Skin epidermis (tissue), 12 donors: ENCODE measurements around the gene TMEM107.
A peak's percentile ranks its signal among the peaks of the same experiment; 100 is the strongest.
"Not testable (repeated sequence)": the region's sequence is repeated elsewhere in the genome, so short reads cannot be mapped to it uniquely, and the experiment has no call there.

Source experiments
- H3K27ac ChIP-seq, 21 experiments: fragments of 200-600 bp; sonication (generic) in 11 of 21; one replicate each; pipeline ENCODE4 v1.5.0; 2020; ENCODE audit warnings: mild to moderate bottlenecking in 3 of 21, inconsistent platforms in 2 of 21, moderate library complexity in 2 of 21
- H3K4me3 ChIP-seq, 7 experiments: fragments of 200-600 bp; sonication (generic) in 2 of 7; one replicate each; pipeline ENCODE4 v1.5.0; 2020; ENCODE audit warnings: inconsistent platforms in 2 of 7, mild to moderate bottlenecking in 2 of 7, moderate library complexity in 1 of 7

TMEM107 gene

DNA sequence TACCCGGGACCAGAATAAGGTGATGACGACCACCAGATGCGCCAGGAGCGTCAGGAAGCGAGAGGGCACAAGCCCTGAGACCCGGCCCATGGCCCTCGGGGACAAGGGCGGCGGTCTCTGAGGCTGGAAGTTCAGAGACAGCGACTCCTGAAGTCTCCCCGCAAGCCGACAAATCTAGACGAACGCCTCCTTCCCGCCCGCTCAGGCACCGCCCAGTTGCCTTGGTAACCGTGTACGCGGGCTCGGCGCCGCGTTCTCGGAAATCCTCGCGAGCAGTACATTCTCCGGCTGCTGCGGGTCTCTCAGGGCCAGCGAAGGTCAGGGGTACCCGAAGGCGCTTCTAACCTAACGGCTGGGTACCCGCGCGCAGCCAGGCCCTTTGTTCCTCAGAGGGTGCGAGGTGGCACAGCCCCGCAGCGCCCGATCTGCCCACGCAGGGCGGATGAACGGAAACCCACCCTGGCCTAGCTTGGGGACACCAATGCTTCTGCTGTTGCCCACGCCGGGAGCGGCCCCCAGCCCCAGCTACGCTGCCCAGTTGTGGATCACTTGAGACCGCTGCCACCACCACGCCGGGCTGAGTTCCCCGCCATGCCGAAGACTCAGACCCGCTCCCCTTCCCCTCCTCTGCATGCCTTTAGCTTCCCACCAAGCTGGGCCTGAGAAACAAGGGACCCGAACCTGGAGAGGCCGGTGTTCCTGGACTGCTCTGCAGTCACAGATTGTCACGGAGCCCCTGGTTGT is at the start of gene TMEM107:
TSS of gene TMEM107 (minus strand) at position 184 of the 744 bp plus-strand sequence. CDS start at position 90, 94 bp downstream.
- H3K4me3 ChIP-seq = peak within 1 kb of the TSS; percentile 52 to 73 (median 57)
- H3K27ac ChIP-seq = peak within 1 kb of the TSS; percentile 41 to 100 (median 85)

DNA sequence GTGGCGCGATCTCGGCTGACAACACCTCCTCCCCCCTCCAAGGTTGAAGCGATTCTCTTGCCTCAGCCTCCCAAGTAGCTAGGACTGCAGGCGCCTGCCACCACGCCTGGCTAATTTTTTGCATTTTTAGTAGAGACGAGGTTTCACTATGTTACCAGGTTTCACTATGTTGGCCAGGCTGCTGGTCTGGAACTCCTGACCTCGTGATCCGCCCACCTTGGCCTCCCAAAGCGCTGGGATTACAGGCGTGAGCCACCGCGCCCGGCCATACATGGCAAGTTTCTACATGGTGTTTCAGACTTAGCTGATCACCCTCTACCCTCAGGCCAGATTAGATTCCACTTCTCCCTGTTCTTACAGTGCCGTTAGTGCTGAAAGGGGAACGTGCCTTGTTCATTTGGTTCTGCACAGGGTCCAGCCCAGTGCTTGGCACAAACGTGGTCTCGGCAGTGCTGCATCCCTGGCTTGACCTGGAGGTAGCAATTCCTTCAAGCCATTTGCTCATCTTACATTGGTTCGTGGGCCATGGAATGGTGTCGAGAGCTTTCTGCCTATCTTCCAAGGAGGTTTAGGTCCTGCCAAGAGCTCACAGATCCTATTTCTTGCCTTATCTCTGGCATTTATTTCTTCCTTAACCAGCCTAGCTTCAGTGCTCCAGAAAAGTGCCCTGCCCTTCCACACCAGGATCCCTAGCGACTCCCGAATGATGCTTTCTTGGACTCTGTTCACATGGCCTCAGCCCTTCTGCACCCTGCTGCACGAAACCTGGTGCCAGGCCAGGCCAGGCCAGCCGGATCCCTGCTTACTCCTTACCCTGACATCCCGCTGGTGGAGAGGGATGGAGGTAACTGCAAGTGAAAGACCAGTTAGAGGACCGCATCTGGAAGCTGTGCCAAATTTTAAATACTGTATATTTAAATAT is 49.0 kb upstream of the TMEM107 start:
- peak overlapping the region in 3 of 21 experiments; percentile 20 to 94 (median 60) for H3K27ac ChIP-seq
- H3K4me3 ChIP-seq = no peak overlapping the region

DNA sequence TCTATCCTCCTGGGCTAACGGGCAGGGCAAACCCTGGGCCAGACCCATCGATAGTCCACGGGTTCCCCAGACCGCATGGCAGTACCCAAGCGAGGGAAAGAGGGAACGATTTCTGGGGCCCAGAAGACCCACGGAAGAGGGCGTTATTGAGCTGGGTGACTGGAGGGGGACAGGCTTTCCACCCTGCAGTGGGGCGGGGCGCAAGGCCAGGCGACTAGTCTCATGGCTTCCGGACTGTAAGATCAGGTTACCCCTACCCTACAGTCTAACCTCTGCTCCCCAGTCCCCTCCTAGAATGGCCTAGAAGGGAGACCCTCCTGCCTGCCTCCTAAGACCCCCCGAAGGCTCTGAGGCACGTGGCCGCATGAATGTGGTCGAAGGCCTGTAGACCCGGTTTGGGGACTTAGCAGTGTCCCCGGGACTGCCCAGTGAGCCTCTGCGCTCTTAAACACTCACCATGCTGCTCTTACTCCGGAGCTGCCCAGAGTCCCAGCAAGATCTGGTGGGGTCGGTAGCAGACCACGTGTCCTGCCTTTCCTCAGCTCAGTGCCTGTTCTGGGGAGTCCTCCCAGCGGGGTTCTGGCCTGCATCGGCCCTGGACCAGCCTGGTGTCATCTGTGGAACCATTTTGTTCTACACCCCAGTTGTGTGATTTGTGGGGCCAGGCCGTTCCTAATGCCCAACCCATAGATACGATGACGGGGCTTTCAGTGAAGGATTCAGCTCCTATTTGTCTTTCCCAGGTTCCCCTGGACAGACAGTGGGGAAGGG is 47.4 kb upstream of the TMEM107 start:
- Histone ChIP-seq H3K4me3 (peak overlapping the region; percentile 53 to 70 (median 57)), H3K27ac (peak overlapping the region; percentile 81 to 99 (median 93))

DNA sequence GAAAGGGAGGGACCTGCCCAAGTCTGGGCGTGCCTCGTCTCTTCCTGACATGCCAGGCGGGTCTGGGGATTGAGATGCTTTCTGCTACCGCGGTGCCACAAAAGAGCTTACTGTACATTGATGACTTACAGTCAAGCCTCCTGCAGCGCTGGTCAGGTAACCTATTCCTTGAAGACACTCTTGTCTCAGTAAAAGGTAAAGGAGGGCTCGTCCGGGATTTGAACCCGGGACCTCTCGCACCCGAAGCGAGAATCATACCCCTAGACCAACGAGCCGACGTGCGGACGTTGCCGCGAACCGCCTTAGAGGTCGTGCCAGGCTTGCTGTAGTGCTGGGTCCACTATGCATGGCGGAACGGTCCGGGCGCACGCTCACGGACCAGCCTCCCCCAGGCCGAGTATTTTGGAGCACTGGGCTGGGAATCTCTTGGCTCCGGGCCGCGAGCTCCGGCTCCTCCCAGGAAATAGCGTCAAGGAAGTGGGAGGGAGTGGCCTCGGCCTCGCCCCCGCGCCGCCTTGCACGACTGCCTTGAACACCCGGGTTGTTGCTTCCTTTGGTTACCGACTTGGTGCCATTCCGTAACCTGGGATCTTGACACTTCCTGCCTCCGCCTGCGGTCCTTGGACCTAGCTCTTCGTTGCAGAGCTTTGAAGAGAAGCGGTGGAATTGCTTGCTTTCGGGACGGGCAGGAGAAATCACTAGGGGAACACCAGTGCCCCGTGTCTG is 46.6 kb upstream of the TMEM107 start:
- peak overlapping the region; percentile 53 to 70 (median 57) for H3K4me3 ChIP-seq

DNA sequence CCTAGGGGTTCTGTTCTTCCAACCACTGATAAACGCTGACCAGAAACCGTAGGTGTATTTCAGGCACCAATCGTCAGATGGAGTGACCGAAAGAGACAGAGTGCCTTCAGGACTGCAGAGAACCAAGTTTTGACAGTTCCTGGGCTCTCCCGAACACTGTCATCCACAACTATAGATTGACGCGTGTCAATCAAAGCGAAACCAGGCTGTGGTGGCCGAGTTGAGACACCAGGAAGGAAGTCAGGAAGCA is 46.1 kb upstream of the TMEM107 start:
- Histone ChIP-seq H3K4me3 (peak overlapping the region; percentile 53 to 70 (median 57)), H3K27ac (peak overlapping the region; percentile 70 to 99 (median 93))

More for the DNA sequence above, 46.6 kb upstream of the TMEM107 start:
- H3K27ac ChIP-seq = peak overlapping the region; percentile 81 to 99 (median 93)

DNA sequence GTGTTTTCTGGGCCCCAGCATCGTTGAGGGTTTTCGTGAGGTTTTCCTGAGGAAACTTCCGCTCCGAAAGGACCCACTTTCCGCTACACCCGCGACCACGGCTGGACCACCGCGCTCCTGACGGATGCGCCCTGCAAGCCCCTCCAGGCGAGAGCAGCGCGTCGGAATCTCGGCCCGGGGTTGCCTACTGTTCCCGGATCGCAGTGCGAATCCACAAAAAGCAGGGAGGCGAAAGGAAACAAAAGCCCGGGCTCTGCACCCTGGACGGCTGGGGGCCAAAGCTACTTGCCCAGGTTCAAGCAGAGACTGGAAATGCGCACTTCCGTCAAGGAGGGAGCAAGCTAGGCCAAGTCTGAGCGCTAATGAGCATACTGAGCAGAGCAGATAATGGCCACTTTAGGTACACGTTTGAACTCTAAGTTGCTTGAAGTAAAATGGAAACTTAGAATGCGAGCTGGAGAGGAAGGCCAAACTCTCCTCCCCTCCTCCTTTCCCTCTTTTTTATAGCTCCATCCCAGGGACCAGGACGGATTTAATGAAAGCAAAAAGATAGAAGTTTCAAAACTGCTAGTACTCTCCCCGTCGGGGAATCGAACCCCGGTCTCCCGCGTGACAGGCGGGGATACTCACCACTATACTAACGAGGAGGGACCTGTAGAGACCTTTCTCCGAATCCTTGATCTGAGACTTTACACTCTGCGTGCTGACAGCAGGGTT is 45.6 kb upstream of the TMEM107 start:
- peak overlapping the region; percentile 53 to 70 (median 57) for H3K4me3 ChIP-seq
- H3K27ac ChIP-seq = peak overlapping the region; percentile 70 to 99 (median 93)

DNA sequence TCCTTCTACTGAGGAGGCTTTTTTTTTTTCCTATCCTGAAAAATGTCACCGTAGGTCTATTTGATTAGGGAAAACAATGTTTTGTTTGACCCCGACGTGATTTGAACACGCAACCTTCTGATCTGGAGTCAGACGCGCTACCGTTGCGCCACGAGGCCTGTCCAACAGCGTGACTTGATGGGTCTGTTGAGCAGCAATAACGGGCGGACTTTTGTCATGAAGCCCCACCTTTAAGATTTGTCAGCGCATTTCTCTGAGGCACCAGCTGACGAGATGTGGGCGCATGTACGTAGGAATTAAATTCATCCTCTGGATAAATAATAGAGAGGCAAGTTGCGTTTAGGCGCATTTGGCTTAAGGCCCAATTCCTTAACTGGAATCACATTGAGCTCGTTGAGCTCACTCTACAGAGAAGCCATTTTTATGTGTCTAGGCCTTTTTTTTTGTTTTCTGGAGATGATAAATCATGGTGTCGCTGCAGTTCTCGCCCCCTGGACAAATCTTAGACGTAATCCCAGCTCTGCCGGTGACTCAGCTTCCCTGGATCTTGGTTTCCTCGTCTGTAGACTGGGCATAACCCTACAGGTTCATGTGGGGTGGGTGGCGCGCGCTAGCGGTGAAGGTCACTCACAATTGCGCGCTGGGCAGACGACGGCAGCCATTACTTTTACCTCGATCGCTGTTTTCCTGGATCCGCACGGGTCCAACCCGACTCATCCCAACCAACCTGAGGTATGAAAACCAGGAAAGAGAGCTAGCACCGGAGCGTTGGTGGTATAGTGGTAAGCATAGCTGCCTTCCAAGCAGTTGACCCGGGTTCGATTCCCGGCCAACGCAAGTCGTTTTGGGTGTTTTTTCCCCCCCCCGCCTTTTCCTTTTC is 44.8 kb upstream of the TMEM107 start:
- Histone ChIP-seq H3K4me3 (peak overlapping the region; percentile 53 to 70 (median 57)), H3K27ac (peak overlapping the region; percentile 70 to 99 (median 93))

DNA sequence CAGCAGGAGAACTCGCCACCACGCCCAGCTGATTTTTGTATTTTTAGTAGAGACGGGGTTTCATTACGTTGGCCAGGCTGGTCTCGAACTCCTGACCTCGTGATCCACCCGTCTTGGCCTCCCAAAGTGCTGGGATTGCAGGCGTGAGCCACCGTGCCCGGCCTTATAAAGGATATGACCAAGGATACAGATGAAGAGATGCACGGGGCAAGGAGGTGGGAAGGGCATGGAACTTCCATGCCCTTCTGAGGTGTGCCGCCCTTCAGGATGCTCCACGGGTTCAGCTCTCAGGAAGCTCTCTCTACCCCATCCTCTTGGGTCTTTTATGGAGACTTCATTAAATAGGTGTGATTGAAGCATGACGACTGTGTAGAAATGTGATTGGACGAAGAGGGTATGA is 37.8 kb upstream of the TMEM107 start:
- not testable (repeated sequence) for H3K4me3 ChIP-seq, H3K27ac ChIP-seq

DNA sequence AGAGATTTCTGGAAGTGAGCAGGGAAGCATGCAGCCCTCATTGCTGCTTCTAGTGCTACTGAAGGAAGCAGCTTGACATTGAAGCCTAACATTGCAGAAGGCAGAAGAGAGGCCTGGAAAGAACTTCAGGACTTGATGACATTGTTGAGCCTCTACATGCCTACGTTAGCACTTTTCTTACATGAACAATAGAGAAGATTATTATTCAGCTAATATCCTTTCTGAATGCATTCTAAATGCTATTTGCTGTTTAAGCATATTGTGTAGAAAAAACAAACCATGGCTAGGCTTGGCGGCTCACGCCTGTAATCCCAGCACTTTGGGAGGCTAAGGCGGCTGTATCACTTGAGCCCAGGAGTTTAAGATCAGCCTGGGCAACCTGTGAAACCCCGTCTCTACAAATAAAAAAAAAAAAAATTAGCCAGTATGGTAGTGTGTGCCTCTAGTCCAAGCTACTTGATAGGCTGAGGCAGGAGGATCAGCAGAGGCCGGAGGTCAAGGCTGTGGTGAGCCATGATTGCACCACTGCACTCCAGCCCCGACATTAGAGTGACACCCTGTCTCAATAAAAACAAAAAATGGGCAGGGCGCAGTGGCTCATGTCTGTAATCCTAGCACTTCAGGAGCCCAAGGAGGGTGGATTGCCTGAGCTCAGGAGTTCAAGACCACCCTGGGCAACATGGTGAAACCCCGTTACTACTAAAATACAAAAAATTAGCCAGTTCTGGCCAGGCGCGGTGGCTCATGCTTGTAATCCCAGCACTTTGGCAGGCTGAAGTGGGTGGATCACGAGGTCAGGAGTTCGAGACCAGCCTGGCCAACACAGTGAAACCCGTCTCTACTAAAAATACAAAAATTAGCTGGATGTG is 36.4 kb upstream of the TMEM107 start:
- H3K4me3 ChIP-seq = no peak overlapping the region
- no peak overlapping the region for H3K27ac ChIP-seq

DNA sequence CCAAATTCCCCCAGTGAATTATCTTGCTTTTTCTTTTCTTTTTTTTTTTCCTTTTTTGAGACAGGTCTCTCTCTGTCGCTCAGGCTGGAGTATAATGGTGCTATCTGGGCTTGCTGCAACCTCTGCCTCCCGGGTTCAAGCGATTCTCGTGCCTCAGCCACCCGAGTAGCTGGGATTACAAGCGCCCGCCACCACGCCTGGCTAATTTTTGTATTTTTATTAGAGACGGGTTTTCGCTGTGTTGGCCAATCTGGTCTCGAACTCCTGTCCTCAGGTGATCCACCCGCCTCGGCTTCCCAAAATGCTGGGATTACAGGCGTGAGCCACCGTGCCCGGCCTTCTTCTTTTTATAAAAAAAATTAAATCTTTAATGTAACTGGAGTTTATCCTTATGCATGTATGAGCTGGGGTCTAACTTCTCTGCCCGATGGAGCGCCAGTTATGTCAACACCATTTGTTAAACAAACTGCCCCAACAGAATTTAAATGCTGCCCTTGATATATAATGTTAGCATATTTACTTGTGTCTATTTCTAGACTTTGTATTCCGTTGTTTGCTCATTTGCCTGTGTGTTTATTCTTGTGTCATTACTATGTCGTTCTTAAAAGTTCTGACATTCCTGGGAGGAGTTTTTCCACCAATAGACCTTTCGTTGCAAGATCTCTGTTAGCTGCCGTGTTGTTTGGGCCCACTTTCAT is 34.7 kb upstream of the TMEM107 start:
- Histone ChIP-seq H3K4me3 (peak overlapping the region; percentile 30 to 56 (median 51)), H3K27ac (peak overlapping the region in 20 of 21 experiments; percentile 21 to 90 (median 76))

DNA sequence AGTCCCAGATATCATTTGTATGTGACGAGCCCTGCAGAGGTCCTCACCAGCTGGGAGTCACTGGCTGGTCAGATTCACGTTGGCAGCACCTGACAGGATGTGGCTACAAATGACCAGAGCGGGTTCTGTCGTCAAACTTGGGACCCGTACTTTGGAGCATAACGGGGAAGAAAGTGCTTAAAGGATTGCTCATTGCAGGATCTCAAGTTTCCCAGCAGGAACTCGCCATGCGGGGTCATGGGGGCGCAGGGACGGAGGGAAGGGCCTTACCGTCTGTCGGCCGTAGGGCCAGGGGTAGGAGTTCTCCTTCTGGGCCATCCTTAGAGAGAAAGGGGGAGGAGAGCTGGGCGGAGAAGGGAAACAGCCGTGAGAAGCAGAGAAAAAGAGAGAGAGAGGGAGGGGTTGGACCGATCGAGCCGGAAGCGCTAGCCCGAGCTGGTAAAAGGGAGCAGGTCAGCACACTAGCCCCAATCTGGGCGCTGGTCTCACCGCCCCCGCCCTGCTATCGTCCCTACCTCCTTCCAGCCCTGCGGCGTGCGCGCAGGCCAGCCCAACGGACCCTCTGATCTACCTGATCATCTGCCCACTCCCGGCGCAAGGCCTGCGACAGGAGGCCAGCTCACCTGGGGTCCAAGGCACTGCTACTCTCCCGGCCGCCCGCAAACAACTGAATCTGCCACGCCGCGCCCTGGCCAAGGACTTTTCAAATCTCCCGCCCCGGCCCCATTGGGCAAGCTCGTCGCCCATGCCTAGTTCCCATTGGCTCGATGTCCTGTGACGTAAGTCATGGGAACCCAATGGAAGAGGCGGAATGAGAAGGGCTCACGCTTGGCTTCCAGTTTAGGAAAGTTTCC is 34.0 kb upstream of the TMEM107 start, which contains the start of gene AURKB:
TSS of gene AURKB (minus strand) at position 669 of the 854 bp plus-strand sequence. CDS start at position 318, 351 bp downstream.
- Histone ChIP-seq H3K27ac (peak within 1 kb of the TSS in 20 of 21 experiments; percentile 21 to 90 (median 76)), H3K4me3 (peak within 1 kb of the TSS; percentile 30 to 56 (median 51))

DNA sequence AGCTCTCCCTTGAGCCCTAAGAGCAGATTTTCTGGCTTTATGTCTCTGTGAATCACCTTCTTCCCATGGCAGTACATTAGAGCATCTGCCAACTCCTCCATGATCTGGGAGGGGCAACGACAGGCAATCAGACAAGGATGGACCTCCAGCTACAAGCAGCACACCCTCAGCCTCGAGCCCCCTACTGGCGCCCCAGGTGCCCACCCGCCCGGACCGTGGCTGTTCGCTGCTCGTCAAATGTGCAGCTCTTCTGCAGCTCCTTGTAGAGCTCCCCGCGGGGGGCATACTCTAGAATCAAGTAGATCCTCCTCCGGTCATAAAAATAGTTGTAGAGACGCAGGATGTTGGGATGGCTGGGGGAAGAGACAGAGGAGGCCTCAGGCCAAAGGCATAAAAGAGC is 30.4 kb upstream of the TMEM107 start:
- Histone ChIP-seq H3K27ac (peak overlapping the region in 1 of 21 experiments; percentile 5), H3K4me3 (no peak overlapping the region)

DNA sequence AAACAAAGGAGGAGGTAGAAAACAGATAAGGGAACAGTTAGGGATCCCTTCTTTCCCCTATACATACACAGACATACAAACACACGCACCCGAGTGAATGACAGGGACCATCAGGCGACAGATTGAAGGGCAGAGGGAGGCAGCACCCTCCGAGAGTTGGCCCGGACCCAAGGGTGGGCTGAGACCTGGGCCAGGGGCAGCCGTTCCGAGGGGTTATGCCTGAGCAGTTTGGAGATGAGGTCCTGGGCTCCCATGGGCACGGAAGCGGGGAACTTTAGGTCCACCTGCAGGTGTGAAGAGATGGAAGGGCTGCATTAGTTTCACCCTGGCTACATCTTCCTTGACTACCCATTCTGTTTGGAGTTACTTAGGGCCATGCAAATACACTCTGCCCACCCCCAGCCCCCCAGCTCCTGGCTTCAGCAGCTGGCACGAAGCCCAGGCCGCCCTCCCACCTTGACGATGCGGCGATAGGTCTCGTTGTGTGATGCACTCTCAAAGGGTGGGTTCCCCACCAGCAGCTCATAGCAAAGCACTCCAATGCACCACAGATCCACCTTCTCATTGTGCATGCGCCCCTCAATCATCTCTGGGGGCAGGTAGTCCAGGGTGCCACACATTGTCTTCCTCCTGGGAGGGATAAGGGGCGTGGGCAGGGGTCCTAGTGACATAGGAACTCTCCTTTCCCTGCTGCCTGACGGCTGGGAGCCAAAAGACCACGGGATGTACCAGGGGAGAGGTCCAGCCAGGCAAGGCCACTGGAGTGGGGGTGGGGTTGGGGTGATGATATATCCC is 28.8 kb upstream of the TMEM107 start:
- Histone ChIP-seq H3K4me3 (no peak overlapping the region), H3K27ac (no peak overlapping the region)
